ENCODE data around the gene CD52.
"Not testable (repeated sequence)": the region's sequence is repeated elsewhere in the genome, so short reads cannot be mapped to it uniquely, and the experiment has no call there.

CD52 gene

DNA sequence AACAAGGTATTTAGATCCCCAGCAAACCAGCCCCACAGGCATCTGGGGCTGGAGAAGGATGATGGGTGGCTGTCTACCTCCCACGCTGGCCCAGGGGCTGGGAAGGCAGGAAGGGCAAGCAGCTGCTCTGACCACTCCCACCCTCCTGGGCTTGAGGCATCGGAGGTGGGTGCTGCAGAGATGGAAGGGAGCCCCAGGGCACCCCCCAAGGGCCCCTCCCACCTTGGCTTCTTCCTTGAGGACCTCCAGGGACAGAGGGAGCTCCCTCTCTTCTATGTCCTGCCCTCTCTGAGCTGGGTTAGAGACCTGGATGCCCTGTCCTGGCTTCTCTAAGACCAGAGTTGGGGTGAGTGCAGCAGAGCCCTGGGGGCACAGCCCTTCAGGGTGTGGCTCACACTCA, 3.1 kb downstream of the CD52 start:
- DNase-seq (no peak), ATAC-seq (replicated peaks) (peak; percentile 3)
- H3K27ac Mint-ChIP-seq = peak overlapping the region; percentile 69 to 86
- H3K36me3 Mint-ChIP-seq (ENCODE audit: insufficient read depth) = peaks cover 59% of the 10 kb centered on the region
- no peaks in the 10 kb centered on the region for H3K27me3 Mint-ChIP-seq
- peaks cover 42 to 56% of the 10 kb centered on the region in 2 donors for H3K4me1 Mint-ChIP-seq (ENCODE audit: low read depth in 2 of 2)
- H3K4me3 Mint-ChIP-seq = peak overlapping the region; percentile 99 to 100
- H3K9me3 Mint-ChIP-seq = no peaks in the 10 kb centered on the region

DNA sequence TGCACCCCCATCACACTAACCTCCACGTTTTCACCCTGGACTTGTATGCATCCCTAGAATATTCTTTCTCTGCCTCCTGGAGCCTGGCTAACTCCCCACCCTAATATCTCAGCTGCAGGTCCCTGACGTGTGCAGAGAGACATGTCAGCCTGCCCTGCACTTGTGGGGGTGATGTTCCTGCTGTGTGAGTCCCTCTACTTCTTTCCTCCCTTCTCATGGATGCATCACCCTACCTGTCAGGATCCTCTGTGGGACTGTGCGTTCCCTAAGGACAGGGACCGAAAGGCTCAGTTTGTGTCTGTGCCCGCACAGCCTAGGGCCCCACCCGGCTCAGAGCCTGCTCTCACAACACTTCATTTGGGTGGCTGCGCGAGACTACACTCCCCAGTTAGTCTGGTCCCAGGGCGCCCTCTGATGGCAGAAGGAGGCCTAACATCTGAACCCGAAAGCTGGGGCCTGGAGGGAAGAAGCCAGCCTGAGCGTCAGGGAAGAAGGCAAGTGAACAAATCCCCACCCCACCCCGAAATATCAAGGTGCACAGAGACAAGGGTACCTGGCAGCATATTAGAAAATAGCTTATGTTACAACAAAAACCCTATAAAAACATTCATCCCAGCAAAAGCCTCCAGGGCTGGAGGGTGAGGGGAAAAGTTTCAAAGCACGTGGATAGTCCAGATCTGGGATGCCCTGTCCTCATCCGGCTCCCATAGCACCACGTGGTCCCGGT, 3.7 kb downstream of the CD52 start:
- peaks cover 42 to 51% of the 10 kb centered on the region in 2 donors for H3K4me1 Mint-ChIP-seq (ENCODE audit: low read depth in 2 of 2)
- no peaks in the 10 kb centered on the region for H3K9me3 Mint-ChIP-seq
- H3K27ac Mint-ChIP-seq = peak overlapping the region; percentile 69 to 86
- H3K4me3 Mint-ChIP-seq = peak overlapping the region; percentile 99 to 100
- DNase-seq = peak; percentile 96 to 98 (median 98)
- no peaks in the 10 kb centered on the region for H3K27me3 Mint-ChIP-seq
- peaks cover 59% of the 10 kb centered on the region for H3K36me3 Mint-ChIP-seq (ENCODE audit: insufficient read depth)
- peak; percentile 79 for ATAC-seq (replicated peaks)

DNA sequence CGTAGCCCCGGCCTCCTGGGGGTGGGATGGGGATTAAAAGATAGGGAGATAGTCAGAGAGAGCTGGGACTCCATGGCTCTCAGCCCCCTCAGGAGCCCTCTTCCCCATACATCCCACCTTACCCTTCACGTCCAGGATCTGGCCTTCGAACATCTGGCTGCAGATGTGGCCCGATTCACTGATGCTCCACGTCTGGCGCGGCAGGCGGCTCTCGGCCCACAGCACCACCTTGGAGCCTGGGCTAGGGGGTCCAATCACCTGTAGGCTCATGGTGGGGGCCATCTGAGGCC, 4.2 kb downstream of the CD52 start:
- no peak overlapping the region for H3K4me3 Mint-ChIP-seq
- DNase-seq (no peak), ATAC-seq (replicated peaks) (no peak)
- H3K9me3 Mint-ChIP-seq = no peaks in the 10 kb centered on the region
- H3K4me1 Mint-ChIP-seq (ENCODE audit: low read depth in 2 of 2) = peaks cover 40 to 46% of the 10 kb centered on the region in 2 donors
- H3K36me3 Mint-ChIP-seq (ENCODE audit: insufficient read depth) = peaks cover 59% of the 10 kb centered on the region
- H3K27me3 Mint-ChIP-seq = no peaks in the 10 kb centered on the region
- H3K27ac Mint-ChIP-seq = peak overlapping the region; percentile 69 to 86

DNA sequence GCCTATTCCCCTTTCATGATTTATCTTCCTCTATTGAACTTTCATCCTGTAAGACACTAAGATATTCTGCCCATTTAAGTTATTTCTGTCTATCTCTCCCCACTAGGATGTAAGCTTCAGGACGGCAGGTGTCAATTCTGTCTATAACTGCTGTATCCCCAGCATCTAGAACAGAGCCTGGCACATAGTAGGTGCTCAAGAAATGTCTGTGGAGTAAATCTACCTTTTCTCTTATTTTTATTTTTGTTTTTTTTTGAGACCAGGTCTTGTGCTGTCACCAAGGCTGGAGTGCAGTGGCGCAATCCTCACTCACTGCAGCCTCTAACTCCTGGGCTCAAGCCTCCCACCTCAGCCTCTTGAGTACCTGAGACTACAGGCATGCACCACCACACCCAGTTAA, 5.6 kb downstream of the CD52 start:
- no peaks in the 10 kb centered on the region for H3K9me3 Mint-ChIP-seq
- H3K4me3 Mint-ChIP-seq = no peak overlapping the region
- H3K36me3 Mint-ChIP-seq (ENCODE audit: insufficient read depth) = peaks cover 51% of the 10 kb centered on the region
- peak overlapping the region in 1 of 2 donors; percentile 62 for H3K27ac Mint-ChIP-seq
- ATAC-seq (replicated peaks) = no peak
- H3K4me1 Mint-ChIP-seq (ENCODE audit: low read depth in 2 of 2) = peaks cover 28 to 33% of the 10 kb centered on the region in 2 donors
- H3K27me3 Mint-ChIP-seq = no peaks in the 10 kb centered on the region
- DNase-seq = no peak

DNA sequence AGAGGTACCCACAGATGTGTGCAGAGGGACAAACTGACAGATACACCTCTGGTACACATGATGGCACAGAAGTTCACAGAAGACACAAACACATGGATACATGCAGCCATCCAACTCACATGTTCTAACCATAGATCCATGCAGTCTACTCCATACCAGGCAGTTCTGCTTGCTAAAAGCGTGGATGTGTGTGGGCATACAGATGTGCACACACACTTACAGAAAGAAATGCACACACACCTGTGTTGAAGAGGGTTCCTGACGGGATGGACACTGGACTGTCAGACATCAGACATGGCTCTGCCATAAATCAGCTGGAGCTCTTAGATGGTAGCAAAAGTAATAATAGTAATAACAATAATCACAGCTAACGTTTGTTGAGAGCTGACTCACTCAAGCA, 6.8 kb downstream of the CD52 start:
- DNase-seq (no peak), ATAC-seq (replicated peaks) (no peak)
- peak overlapping the region in 1 of 2 donors; percentile 53 for H3K27ac Mint-ChIP-seq
- peaks cover 39% of the 10 kb centered on the region for H3K36me3 Mint-ChIP-seq (ENCODE audit: insufficient read depth)
- H3K9me3 Mint-ChIP-seq = no peaks in the 10 kb centered on the region
- H3K4me1 Mint-ChIP-seq (ENCODE audit: low read depth in 2 of 2) = peaks cover 24 to 30% of the 10 kb centered on the region in 2 donors
- H3K27me3 Mint-ChIP-seq = no peaks in the 10 kb centered on the region
- H3K4me3 Mint-ChIP-seq = no peak overlapping the region

DNA sequence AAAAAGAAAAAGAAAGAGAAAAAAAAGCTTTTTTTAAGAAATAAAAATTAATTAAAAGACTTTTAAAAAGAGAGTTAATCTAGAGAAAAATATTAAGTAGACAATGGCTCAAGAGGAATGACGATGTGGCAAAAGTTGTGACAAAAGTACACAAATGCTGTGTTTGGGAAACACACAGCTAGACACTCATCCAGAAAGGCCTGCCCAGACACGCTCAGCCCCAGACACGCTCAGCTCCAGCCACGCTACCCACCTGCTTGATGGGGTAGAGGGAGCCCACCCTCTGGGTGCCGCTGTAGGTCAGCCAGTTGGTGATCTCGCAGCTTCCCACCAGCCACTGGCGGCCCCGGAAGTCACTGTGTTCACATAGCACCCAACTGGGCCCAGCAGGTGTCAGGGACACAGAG, 10.2 kb downstream of the CD52 start:
- H3K9me3 Mint-ChIP-seq = no peaks in the 10 kb centered on the region
- no peaks in the 10 kb centered on the region for H3K27me3 Mint-ChIP-seq
- peaks cover 3 to 5% of the 10 kb centered on the region in 2 donors for H3K4me1 Mint-ChIP-seq (ENCODE audit: low read depth in 2 of 2)
- H3K4me3 Mint-ChIP-seq = no peak overlapping the region
- DNase-seq (no peak), ATAC-seq (replicated peaks) (no peak)
- no peak overlapping the region for H3K27ac Mint-ChIP-seq
- peaks cover 11% of the 10 kb centered on the region for H3K36me3 Mint-ChIP-seq (ENCODE audit: insufficient read depth)

DNA sequence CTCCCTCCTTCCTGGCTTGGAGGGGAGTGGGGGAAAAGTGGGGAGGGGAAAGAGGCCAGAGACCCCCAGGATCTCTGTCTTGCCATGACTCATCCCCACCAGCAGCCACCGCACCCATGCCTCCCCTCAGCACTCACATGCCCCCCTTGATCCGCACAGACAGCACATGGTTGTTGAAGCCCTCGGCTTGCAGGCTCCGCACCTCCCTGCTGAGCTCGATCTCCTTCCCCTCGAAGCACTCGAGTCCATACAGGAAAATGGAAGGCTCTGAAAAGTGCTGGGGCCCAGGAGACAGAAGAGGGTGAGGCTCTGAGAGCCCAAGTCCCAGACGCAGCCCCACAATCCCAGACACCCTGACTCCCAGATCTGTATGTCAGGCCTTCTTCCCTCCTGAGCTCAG, 10.8 kb downstream of the CD52 start:
- Mint-ChIP-seq H3K4me3 (no peak overlapping the region), H3K36me3 (ENCODE audit: insufficient read depth) (peaks cover 6% of the 10 kb centered on the region), H3K27ac (no peak overlapping the region), H3K27me3 (no peaks in the 10 kb centered on the region), H3K9me3 (no peaks in the 10 kb centered on the region), H3K4me1 (ENCODE audit: low read depth in 2 of 2) (peaks cover 0 to 1% of the 10 kb centered on the region in 2 donors)
- ATAC-seq (replicated peaks) (no peak), DNase-seq (no peak)

DNA sequence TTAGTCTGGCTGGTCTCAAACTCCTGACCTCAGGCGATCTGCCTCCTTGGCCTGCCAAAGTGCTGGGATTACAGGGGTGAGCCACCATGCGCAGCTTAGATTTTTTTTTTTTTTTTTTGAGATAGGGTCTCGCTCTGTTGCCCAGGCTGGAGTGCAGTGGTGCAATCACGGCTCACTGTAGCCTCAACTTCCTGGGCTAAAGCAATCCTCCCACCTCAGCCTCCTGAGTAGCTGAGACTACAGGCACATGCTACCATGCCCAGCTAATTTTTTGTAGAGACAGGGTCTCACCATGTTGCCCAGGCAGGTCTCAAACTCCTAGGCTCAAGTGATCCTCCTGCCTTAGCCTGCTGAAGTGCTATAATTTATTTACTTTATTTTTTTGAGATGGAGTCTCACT, 11.6 kb downstream of the CD52 start:
- DNase-seq; H3K4me3 Mint-ChIP-seq; H3K4me1 Mint-ChIP-seq (ENCODE audit: low read depth in 2 of 2); H3K27ac Mint-ChIP-seq; ATAC-seq (replicated peaks); H3K27me3 Mint-ChIP-seq; H3K9me3 Mint-ChIP-seq; H3K36me3 Mint-ChIP-seq (ENCODE audit: insufficient read depth): not testable (repeated sequence)

DNA sequence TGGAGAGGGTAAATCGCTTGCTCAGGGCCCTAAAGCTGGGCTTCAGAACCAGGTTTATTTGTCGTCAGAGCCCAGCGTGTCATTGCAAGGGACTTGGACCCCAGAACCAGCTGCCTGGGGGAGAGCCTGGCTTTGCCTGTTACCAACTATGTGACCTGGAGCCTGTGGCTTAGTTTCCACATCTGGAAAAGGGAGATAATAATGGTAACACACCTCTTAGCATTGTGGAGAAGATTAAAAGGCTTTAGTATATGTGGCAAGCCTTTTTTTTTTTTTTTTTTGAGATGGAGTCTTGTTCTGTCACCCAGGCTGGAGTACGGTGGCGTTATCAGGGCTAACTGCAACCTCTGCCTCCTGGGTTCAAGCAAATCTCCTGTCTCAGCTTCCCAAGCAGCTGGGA, 12.5 kb downstream of the CD52 start:
- H3K36me3 Mint-ChIP-seq (ENCODE audit: insufficient read depth) = no peaks in the 10 kb centered on the region
- H3K27me3 Mint-ChIP-seq = no peaks in the 10 kb centered on the region
- H3K27ac Mint-ChIP-seq = no peak overlapping the region
- H3K4me1 Mint-ChIP-seq (ENCODE audit: low read depth in 2 of 2) = no peaks in the 10 kb centered on the region
- no peaks in the 10 kb centered on the region for H3K9me3 Mint-ChIP-seq
- no peak for ATAC-seq (replicated peaks)
- no peak for DNase-seq
- H3K4me3 Mint-ChIP-seq = no peak overlapping the region

DNA sequence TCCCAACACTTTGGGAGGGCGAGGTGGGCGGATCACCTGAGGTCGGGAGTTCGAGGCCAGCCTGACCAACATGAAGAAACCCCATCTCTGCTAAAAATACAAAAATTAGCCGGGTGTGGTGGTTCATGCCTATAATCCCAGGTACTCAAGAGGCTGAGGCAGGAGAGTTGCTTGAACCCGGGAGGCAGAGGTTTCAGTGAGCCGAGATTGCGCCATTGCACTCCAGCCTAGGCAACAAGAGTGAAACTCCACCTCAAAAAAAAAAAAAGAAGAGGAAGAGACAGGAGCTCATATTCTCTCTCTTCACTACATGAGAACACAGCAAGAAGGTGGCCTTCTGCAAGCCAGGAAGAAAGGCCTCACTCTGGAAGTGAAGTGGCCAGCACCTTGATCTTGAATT, 15.6 kb downstream of the CD52 start:
- not testable (repeated sequence) for DNase-seq; H3K27me3 Mint-ChIP-seq; ATAC-seq (replicated peaks); H3K4me1 Mint-ChIP-seq (ENCODE audit: low read depth in 2 of 2); H3K4me3 Mint-ChIP-seq; H3K9me3 Mint-ChIP-seq; H3K27ac Mint-ChIP-seq; H3K36me3 Mint-ChIP-seq (ENCODE audit: insufficient read depth)

DNA sequence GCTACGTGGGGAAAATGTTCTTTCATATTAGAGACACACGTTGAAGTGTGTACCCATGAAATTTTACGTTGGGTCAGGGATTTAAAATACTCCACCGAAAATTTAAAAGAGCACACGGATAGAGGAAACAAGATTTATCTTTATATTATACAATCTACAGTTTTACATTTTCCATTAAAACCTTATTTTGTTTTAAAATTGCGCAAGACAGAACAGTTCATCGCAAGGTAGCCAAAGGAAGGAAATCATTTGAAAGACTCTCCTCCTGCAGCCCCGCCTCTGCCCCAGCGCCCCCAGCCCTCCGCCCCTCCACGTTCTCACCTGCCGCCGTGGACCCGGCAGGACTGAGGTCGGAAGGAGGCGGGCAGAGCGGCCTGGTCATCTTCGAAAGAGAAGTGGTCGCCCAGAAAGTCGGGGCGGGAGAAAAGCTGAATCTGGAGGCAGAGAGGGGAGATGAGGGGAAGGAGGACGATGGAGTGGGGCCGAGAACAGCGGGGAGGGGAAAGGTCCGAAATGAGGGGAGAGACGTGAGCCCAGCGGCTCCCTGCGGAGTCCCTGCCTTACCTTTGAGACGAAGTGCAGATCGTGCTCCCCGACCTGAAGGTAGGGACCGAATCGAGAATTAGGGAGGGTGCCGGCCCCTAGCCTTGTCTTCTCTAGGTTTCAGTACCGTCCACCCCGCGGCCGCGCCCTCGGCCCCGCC, 18.2 kb downstream of the CD52 start:
- no peaks in the 10 kb centered on the region for H3K27me3 Mint-ChIP-seq
- H3K4me1 Mint-ChIP-seq (ENCODE audit: low read depth in 2 of 2) = peaks cover 7 to 8% of the 10 kb centered on the region in 2 donors
- H3K27ac Mint-ChIP-seq = peak overlapping the region; percentile 41 to 81
- H3K36me3 Mint-ChIP-seq (ENCODE audit: insufficient read depth) = no peaks in the 10 kb centered on the region
- peak overlapping the region; percentile 88 to 93 for H3K4me3 Mint-ChIP-seq
- ATAC-seq (replicated peaks) (peak; percentile 17), DNase-seq (no peak)
- no peaks in the 10 kb centered on the region for H3K9me3 Mint-ChIP-seq

DNA sequence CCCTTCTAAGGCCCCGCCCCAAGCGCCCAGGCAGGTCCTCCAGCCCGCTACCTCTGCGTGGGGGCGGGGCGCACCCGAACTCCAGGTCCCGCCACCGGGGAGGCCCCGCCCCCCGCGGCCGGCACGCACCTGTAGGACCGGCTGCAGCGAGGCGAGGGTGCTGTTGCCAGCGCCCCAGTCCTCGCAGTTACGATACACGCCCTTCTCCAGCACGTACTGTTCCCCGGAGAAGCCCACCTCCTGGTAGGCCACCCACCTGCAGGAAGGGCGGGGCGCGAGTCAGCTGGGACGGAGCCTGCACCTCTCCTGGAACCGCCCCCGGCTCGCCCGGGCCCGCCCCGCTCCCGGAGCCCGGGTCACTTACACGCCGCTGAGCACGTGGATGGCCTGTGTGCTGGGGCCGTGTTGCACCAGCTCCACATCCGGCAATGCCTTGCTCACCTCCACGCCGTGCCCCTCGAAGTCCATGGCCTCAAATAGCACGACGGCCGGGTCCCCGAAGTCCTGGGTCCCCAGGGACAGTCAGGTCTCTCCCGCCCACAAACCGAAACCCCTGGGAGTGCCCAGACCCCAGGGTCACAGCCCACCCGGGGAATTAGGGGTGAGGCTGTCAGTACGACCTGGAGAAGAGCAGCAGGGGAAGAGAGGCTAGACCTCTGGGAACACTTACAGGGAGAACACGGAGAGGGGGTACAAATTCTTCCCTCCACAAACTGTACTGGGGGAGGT, 18.9 kb downstream of the CD52 start:
- peak overlapping the region; percentile 41 to 81 for H3K27ac Mint-ChIP-seq
- peak overlapping the region; percentile 88 to 93 for H3K4me3 Mint-ChIP-seq
- no peaks in the 10 kb centered on the region for H3K27me3 Mint-ChIP-seq
- ATAC-seq (replicated peaks) = peak; percentile 86
- peak; percentile 66 to 73 (median 67) for DNase-seq
- H3K36me3 Mint-ChIP-seq (ENCODE audit: insufficient read depth) = no peaks in the 10 kb centered on the region
- H3K4me1 Mint-ChIP-seq (ENCODE audit: low read depth in 2 of 2) = peaks cover 7 to 8% of the 10 kb centered on the region in 2 donors
- no peaks in the 10 kb centered on the region for H3K9me3 Mint-ChIP-seq

DNA sequence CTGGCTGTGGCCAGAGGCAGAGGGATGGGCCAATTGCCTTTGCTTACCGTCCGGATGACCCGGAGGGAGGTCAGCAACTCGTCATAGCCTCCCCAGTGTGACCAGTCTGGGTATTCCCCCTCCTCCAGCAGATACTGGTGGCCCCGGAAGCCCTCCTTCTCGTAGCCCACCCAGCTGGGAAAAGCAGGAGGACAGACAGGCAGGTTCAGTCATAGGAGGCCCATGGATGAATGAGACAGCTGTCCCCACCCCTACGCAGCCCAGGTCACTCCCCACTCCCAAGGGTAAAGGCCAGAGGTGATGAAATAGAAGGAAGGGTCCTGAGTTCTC, 19.4 kb downstream of the CD52 start:
- DNase-seq = no peak
- no peaks in the 10 kb centered on the region for H3K36me3 Mint-ChIP-seq (ENCODE audit: insufficient read depth)
- H3K27me3 Mint-ChIP-seq = no peaks in the 10 kb centered on the region
- H3K9me3 Mint-ChIP-seq = no peaks in the 10 kb centered on the region
- H3K4me3 Mint-ChIP-seq = peak overlapping the region; percentile 88 to 93
- H3K4me1 Mint-ChIP-seq (ENCODE audit: low read depth in 2 of 2) = peaks cover 7 to 8% of the 10 kb centered on the region in 2 donors
- ATAC-seq (replicated peaks) = no peak
- peak overlapping the region in 1 of 2 donors; percentile 77 for H3K27ac Mint-ChIP-seq

DNA sequence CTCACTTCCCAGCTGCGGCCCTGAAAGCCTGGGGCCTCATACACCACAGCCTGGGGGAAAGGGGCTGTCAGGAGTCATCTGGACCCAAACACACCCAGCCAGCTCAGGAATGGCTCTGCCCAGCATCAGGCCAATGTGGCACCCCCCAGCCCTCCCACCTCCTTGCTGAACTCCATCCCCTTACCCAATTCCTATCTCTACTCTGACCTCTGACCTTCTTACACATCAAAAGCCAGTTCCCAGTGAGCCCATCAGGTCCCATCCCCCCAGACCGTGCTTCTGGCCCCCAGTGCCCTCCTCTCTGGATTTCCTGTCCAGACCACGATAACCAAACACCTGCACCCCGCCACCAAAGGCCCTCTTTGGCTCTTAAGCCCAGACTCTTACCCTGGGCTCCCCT, 19.9 kb downstream of the CD52 start:
- Mint-ChIP-seq H3K4me1 (ENCODE audit: low read depth in 2 of 2) (peaks cover 7 to 8% of the 10 kb centered on the region in 2 donors), H3K27me3 (no peaks in the 10 kb centered on the region), H3K36me3 (ENCODE audit: insufficient read depth) (no peaks in the 10 kb centered on the region), H3K4me3 (peak overlapping the region; percentile 15 to 93), H3K9me3 (no peaks in the 10 kb centered on the region), H3K27ac (peak overlapping the region in 1 of 2 donors; percentile 77)
- DNase-seq (no peak), ATAC-seq (replicated peaks) (no peak)

Data from effector memory CD8-positive, alpha-beta T cell (primary cell).